Stimulated activated naive CD4-positive, alpha-beta T cell treated with Interleukin-2 at 50 U/mL for 16 hours (primary cell): ENCODE measurements around the gene INO80B.
"Not testable (repeated sequence)": the region's sequence is repeated elsewhere in the genome, so short reads cannot be mapped to it uniquely, and the experiment has no call there.

Source experiments
- DNase-seq: peaks from one replicate; lab custom pipeline; 2025; lab: John Stamatoyannopoulos, UW

Gene INO80B

GRCh38 chr2:74481961-74482800, 27.3 kb downstream of the INO80B start:
- peak; percentile 57 for DNase-seq

DNA sequence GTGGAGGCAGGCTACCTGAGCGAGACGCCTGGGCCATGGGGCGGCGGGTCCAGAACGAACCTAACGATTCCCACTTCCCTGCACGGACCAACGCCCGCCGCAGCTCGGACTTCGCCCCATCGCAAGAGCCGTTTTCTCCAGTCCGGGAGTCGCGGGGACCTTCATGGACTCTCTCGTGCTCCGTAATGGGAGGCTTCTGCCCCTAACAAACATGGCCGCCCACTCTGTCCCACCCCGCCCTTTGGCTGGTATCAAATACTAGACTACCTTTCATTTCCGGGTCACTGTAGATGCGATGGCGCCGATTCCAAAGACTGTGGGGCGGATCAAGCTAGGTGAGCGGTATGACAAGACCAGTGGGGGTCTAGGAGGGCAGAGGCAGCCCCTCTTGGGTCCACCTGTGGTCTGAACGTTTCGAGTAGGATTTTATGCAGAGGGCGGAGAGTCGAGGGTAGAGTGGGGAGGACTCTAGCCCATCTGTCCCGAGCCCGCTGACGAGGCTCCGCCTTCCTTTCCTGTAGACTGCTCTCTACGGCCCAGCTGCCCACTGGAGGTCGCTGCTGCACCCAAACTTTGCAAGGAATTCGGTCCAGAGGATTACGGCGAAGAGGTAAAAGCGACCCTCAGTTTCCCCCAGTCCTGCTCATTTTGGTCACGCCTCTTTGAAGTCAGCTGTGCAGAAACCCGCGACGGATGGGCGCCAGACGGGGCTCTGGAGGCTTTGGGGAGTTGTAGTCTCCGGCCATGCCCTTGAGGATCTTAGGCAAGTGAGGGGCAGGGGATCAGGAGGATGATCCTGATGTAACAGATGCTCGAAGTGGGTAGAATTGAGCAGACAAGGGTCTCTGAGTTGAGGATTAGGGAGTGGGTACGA, 28.2 kb downstream of the INO80B start, which contains the start of the genes CCDC142 and TTC31:
CCDC142 (minus strand) TSS at position 198 of the 874 bp plus-strand sequence; CDS start at position 37, 161 bp downstream.
TTC31 (plus strand) TSS at position 281 of the 874 bp plus-strand sequence; CDS start at position 296, 15 bp downstream.
- DNase-seq = peak; percentile 94

- DNase-seq = not testable (repeated sequence)
These were observed 28.8 kb downstream of the INO80B start for GRCh38 chr2:74483675-74484164.

GRCh38 chr2:74486141-74486540, 31.3 kb downstream of the INO80B start:
- DNase-seq = no peak

DNA sequence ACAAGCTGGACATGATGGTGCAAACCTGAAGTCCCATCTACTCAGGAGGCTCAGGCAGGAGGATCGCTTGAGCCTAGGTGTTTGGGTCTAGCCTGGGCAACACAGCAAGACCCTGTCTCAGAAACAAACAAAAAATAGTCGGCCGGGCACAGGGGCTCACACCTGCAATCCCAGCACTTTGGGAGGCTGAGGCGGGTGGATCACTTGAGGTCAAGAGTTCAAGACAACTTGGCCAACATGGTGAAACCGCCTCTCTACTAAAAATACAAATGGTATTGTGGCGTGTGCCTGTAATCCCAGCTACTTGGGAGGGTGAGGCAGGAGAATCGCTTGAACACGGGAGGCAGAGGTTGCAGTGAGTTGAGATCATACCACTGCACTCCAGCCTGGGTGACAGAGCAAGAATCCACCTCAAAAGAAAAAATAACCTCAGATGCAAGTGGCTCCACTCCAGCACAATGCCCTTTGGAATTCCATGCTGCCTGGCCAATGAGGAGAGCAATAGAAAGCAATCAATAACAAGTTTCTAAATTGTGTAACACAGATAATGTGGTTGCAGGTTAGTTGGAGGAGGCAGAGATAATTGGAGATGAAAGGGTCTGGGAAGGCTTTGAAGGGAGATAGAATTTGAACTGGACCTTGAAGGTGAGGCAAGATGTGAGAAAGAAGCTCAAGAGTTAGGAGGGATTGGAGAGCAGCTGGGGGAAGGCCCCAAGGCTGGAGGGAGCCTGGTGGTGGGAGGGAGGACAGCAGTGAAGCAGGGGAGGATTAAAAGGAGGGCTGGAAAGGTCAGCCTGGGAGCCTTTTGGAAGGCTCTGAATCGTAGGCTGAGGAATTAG, 34.0 kb downstream of the INO80B start:
- no peak for DNase-seq

DNA sequence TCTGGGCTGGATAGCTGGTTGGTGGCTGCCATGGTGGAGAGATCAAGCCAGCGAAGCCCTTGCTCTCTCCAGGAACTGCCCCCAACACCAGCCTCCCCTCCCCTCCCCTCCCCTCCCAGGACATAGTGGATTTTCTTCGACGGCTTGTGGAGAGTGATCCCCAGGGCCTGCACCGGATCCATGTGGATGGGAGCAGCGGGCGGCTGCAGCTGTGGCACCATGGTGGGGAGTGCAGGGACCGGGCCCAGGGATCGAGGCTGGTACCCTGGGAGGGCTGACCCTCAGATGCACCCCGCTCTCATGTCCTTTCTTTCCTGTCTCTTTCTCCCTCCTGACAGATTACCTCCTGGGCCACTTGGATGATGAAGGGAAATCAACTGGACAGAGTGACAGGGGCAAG, 35.0 kb downstream of the INO80B start:
- DNase-seq = no peak

GRCh38 chr2:74491648-74492544, 37.0 kb downstream of the INO80B start:
- DNase-seq = no peak

DNA sequence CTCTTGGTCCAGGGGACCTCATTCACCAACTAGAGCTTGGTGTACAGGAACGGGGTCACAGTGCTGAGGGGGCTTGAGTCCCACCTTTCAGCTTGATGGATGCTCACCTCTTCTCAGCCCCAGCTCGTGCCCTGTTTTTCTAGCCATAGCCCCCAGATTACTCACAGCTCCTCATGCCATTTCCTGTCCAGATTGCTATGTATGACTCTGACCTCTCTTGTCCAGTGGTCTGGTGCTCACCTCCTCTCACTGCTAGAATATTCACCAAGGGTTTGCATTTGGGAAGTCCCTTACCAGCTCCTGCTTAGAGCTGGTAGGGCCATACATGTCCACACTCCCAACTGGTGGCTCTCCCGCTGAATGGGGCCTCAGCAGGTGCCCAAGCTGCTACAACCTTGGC, 38.7 kb downstream of the INO80B start:
- no peak for DNase-seq

GRCh38 chr2:74495440-74495839, 40.6 kb downstream of the INO80B start:
- DNase-seq = no peak

GRCh38 chr2:74496997-74497776, 42.3 kb downstream of the INO80B start:
- no peak for DNase-seq

- DNase-seq = no peak
These were observed 43.1 kb downstream of the INO80B start for GRCh38 chr2:74497777-74498499.

GRCh38 chr2:74498500-74499266, 43.8 kb downstream of the INO80B start:
- DNase-seq = no peak

DNA sequence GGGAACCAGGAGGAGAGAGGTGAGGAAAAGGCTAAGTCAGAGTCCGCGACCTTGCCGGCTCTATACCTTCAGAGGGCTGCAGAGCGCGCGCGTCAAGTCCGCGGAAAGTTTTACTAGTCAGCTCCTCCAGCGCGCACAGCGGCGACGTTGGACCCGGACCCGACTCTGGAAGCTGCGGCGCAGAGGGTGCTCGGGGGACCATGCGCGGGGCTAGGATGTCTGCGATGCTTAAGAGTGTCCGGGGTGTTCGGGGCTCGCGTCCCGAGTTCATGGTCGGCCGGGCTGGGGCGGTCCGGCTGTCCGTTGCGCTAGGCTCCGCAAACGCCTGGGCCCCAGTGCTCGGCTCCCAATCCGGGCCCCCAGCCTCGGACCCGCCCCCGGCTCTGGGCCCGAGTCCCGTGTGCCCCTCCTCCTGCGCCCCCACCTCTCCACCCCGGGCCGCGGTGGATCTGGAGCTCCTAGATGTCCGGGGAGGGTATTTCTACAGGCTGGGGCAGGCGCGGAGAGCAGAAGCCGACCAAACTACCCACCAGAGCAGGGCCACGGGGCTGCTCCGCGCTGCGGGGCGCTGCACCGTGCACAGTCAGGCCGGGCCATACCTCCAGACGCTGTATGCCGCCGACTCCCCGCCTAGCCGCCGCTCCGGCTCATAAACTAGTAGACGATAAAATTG, 44.5 kb downstream of the INO80B start, which contains the start of gene LBX2:
LBX2 (minus strand) TSS at position 337 of the 673 bp plus-strand sequence; CDS start at position 271, 66 bp downstream.
- DNase-seq = peak; percentile 16

DNA sequence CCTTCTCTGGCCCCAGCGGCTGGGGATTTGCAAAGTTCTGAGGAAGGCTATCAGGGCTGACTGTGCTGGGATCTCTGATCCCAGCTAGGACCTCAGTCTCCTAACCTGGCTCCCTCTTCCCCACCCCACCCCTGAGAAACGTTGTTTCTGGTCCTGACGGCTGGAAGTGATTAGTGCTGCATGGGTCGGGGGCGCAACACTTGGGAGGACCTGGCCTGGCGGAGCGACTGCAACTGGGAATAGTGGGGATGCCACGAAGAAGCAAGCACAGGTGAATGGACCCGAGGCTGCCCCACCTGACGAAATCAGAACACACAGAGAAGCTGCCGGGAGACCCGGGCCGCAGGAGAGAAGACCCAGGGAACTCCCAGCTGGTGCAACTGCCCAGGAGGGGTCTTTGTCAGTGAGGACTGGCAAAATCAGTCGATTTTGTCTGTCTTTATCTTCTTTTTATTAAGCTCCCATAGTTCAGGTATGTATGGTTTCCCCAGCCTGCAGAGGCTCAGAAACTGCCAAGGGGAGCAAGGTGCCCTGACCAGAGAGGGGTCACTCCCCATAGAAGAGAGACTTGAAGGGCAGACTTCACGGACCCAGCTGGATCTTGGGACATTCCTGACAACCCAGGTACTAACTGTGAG, 45.2 kb downstream of the INO80B start:
- DNase-seq = no peak

DNA sequence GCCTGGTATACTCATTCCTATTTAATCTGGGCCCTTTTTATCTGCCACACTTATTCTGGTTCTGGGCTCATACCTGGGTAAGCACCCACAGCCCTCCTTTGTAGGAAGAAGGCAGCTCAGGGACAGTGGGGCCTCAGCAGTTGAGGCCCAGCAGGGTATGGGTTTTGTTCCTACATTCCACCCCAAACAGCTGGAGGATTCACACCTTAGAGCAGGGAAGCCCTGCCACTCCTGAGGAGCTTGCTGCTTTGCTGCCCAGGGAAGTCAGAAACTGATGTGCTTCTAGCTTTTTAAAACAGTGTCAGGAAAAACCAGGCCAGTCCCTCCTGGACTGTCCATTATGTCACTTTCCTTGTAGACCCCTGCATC, 45.7 kb downstream of the INO80B start:
- no peak for DNase-seq

- DNase-seq = no peak
These were observed 46.6 kb downstream of the INO80B start for GRCh38 chr2:74501335-74502071.
